GM12873 (cell line): ENCODE data around the gene KL.

ENCODE experiments used
- CTCF ChIP-seq: IDR thresholded peaks from 2 replicates; pipeline ENCODE4 v1.5.1; 2012; ENCODE audit warnings: low read depth, mild to moderate bottlenecking, moderate library complexity, low read length, control low read depth; ENCODE audit not compliant: insufficient read depth; ENCODE audit errors: missing control alignments

The KL gene

GRCh38 chr13:33026489-33027152, 10.4 kb downstream of the KL start:
- no peak for TF ChIP-seq CTCF

GRCh38 chr13:33028620-33029019, 12.4 kb downstream of the KL start:
- TF ChIP-seq CTCF: no peak

- no peak for TF ChIP-seq CTCF
These were observed 15.1 kb downstream of the KL start for GRCh38 chr13:33031277-33031676.

- TF ChIP-seq CTCF: no peak
These were observed 15.9 kb downstream of the KL start for GRCh38 chr13:33032037-33032625.

GRCh38 chr13:33033051-33033812, 17.0 kb downstream of the KL start:
- no peak for TF ChIP-seq CTCF

- no peak for TF ChIP-seq CTCF
These were observed 17.8 kb downstream of the KL start for GRCh38 chr13:33033986-33034385.

GRCh38 chr13:33034882-33035520, 18.8 kb downstream of the KL start:
- no peak for TF ChIP-seq CTCF
